PC-3 (cell line): ENCODE data around the gene SLC19A2.

Source experiments
- CTCF ChIP-seq: fragments of 300-600 bp; sonication (generic); conservative IDR thresholded peaks from 2 replicates; pipeline ENCODE4 v1.5.1; 2017; ENCODE audit warnings: antibody characterized with exemption, low read depth, mild to moderate bottlenecking, low read length
- EZH2 ChIP-seq: fragments of 300-600 bp; sonication (generic); IDR thresholded peaks from one replicate; pipeline ENCODE4 v1.6.1; 2017; ENCODE audit warnings: antibody characterized with exemption, mild to moderate bottlenecking, low read length; ENCODE audit not compliant: unreplicated experiment

- no peak for TF ChIP-seq CTCF
- TF ChIP-seq EZH2 = no peak
Observed at GRCh38 chr1:169491845-169492281, 6.1 kb upstream of the SLC19A2 start.
